Measurements from ENCODE around the gene PCYT1A.

DNA sequence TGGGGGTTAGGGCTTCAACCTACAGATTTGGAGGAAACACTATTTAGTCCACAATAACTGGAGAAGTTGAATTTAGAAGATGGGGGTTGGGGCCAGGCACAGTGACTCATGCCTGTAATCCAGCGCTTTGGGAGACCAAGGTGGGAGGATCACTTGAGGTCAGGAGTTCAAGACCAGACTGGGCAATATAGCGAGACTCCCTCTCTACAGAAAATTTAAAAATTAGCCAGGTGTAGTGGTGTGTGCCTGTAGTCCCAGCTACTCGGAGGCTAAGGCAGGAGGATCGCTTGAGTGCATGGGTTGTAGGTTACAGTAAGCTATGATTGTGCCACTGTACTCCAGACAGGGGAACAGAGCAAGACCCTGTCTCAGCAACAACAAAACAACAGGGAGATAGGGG is 35.5 kb upstream of the PCYT1A start:
- TF ChIP-seq MEIS2 (CRISPR knock-in tag; IDR thresholded peaks at IDR 0.05) (no peak), SP1 (IDR thresholded peaks at IDR 0.05) (no peak), SP1 (CRISPR knock-in tag; IDR thresholded peaks at IDR 0.05) (no peak), TCF12 (IDR thresholded peaks at IDR 0.05) (no peak), TCF12 (CRISPR knock-in tag; IDR thresholded peaks at IDR 0.05) (no peak), PCBP1 (IDR thresholded peaks at IDR 0.05; ENCODE audit: borderline replicate concordance, low read depth, low read length) (no peak), SALL1 (CRISPR knock-in tag; IDR thresholded peaks at IDR 0.05) (no peak), EHMT2 (IDR thresholded peaks at IDR 0.05; ENCODE audit: borderline replicate concordance, low read depth, low read length) (no peak), EP300 (IDR thresholded peaks at IDR 0.05; ENCODE audit: low read depth in 2 of 2, low read length in 2 of 2) (no peak), EP300 (CRISPR knock-in tag; IDR thresholded peaks at IDR 0.05; ENCODE audit: borderline replicate concordance) (no peak)
- TF ChIP-seq, protein P1, sequence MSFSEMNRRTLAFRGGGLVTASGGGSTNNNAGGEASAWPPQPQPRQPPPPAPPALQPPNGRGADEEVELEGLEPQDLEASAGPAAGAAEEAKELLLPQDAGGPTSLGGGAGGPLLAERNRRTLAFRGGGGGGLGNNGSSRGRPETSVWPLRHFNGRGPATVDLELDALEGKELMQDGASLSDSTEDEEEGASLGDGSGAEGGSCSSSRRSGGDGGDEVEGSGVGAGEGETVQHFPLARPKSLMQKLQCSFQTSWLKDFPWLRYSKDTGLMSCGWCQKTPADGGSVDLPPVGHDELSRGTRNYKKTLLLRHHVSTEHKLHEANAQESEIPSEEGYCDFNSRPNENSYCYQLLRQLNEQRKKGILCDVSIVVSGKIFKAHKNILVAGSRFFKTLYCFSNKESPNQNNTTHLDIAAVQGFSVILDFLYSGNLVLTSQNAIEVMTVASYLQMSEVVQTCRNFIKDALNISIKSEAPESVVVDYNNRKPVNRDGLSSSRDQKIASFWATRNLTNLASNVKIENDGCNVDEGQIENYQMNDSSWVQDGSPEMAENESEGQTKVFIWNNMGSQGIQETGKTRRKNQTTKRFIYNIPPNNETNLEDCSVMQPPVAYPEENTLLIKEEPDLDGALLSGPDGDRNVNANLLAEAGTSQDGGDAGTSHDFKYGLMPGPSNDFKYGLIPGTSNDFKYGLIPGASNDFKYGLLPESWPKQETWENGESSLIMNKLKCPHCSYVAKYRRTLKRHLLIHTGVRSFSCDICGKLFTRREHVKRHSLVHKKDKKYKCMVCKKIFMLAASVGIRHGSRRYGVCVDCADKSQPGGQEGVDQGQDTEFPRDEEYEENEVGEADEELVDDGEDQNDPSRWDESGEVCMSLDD (CRISPR knock-in tag; IDR thresholded peaks at IDR 0.05; ENCODE audit: borderline replicate concordance) = no peak
